GM12878 (cell line): ENCODE measurements around the gene ARL10. TPM values are rescaled to one million over a fixed set of nuclear protein-coding genes. Genes with fewer than 3 reads are reported as not detected.

Source experiments
- microRNA counts: library from miRNA; unstranded; fragments of <30 nt; microRNA quantifications from one replicate; lab custom pipeline; 2016
- microRNA-seq: library from miRNA; unstranded; fragments of <30 nt; microRNA quantifications from one replicate; pipeline ENCODE4, GENCODE V29; 2018
- polyA plus RNA-seq, 11 experiments: library from polyadenylated mRNA; depleted of rRNA in 4 of 11; unstranded in 6 of 11; stranded (reverse) in 5 of 11; fragments of >200 nt; fragmentation: Nextera tagmentation in 4 of 11; fragmentation: Illumina TruSeq in 1 of 11; extraction: Ambion mirVana in 4 of 11; extraction: Trizol in 1 of 11; gene quantifications; 1 replicate in 1 of 11; 2 replicates in 10 of 11; pipeline versions ENCODE4 v1.2.1 to v1.2.3, GENCODE V29; 2011 to 2016; ENCODE audit warnings: inconsistent platforms in 2 of 11, missing spikeins in 2 of 11, low read depth in 1 of 11
- small RNA-seq: library from RNA; depleted of rRNA; stranded (forward); fragments of <200 nt; gene quantifications from one replicate; pipeline ENCODE3, GENCODE V24; 2014
- total RNA-seq, 4 experiments: library from RNA; depleted of rRNA in 3 of 4; stranded (reverse); fragments of >200 nt in 3 of 4; fragmentation: Illumina TruSeq in 1 of 4; extraction: Trizol in 1 of 4; gene quantifications; 2 replicates each; pipeline versions ENCODE4 v1.2.1 to v1.2.3, GENCODE V29; 2013 to 2021

The ARL10 gene
- total and polyA plus RNA-seq, 10 of the 15 experiments (the other 5 are each of a cell fraction or from before 2014, with no cell fraction given) = 0.44 to 6.4 (median 2.4) TPM

MicroRNAs within 50 kb of the gene (microRNA counts, 767-probe panel; counts per million panel counts)
- microRNA hsa-miR-1271-5p (lab: Ali Mortazavi, UCI) = 55.3 counts per million

Small RNA genes lying within 50 kb of the gene (microRNA-seq; reads per million reads assigned to microRNA genes)
- gene MIR1271 = 9.6 reads per million, percentile 43 among the genes with 10 or more reads in this experiment

Small RNA genes lying within 50 kb of the gene (small RNA-seq; reads per million reads assigned to genes)
- gene MIR1271 = 31.8 reads per million, percentile 98 among the genes with 10 or more reads in this experiment

Other genes starting within 250 kb of the ARL10 start
Only the 7 nearest of the 9 such genes appear.
- 11.1 TPM in 2 replicates for gene SIMC1, start 127.1 kb upstream of the ARL10 start, total RNA-seq (2014; rRNA removed)
- gene SIMC1, start 127.1 kb upstream of the ARL10 start, total RNA-seq (2014; rRNA removed; fragmentation: Illumina TruSeq; extraction: Trizol) = 9.9 and 11.4 TPM in 2 replicates
- 15.6 and 15.9 TPM in 2 replicates for gene SIMC1, start 127.1 kb upstream of the ARL10 start, total RNA-seq (2021)
- gene SIMC1, start 127.1 kb upstream of the ARL10 start, polyA plus RNA-seq (2011; rRNA removed) = 4.1 and 6.0 TPM in 2 replicates
- 16.5 and 19.2 TPM in 2 replicates for gene SIMC1, start 127.1 kb upstream of the ARL10 start, polyA plus RNA-seq (2014; fragmentation: Illumina TruSeq; extraction: Trizol)
- gene SIMC1, start 127.1 kb upstream of the ARL10 start, polyA plus RNA-seq (2014; fragmentation: Nextera tagmentation; extraction: Ambion mirVana) = 1 to 10 TPM; 3.0 to 6.2 TPM
- 8.9 and 9.6 TPM in 2 replicates for gene SIMC1, start 127.1 kb upstream of the ARL10 start, polyA plus RNA-seq (2014; rRNA removed)
- gene SIMC1, start 127.1 kb upstream of the ARL10 start, polyA plus RNA-seq (2016; fragmentation: Nextera tagmentation; extraction: Ambion mirVana) = 10 to 100 TPM; 10.9 to 13.6 TPM
- gene KIAA1191, start 3.7 kb upstream of the ARL10 start, total RNA-seq (2014; rRNA removed) = 38.6 and 41.0 TPM in 2 replicates
- gene KIAA1191, start 3.7 kb upstream of the ARL10 start, total RNA-seq (2014; rRNA removed; fragmentation: Illumina TruSeq; extraction: Trizol) = 26.3 and 27.9 TPM in 2 replicates
- 35.6 and 35.7 TPM in 2 replicates for gene KIAA1191, start 3.7 kb upstream of the ARL10 start, total RNA-seq (2021)
- 42.1 and 58.2 TPM in 2 replicates for gene KIAA1191, start 3.7 kb upstream of the ARL10 start, polyA plus RNA-seq (2011; rRNA removed)
- gene KIAA1191, start 3.7 kb upstream of the ARL10 start, polyA plus RNA-seq (2014; fragmentation: Illumina TruSeq; extraction: Trizol) = 45.5 and 47.1 TPM in 2 replicates
- 10 to 100 TPM; 14.9 to 16.3 TPM for gene KIAA1191, start 3.7 kb upstream of the ARL10 start, polyA plus RNA-seq (2014; fragmentation: Nextera tagmentation; extraction: Ambion mirVana)
- 36.3 and 37.8 TPM in 2 replicates for gene KIAA1191, start 3.7 kb upstream of the ARL10 start, polyA plus RNA-seq (2014; rRNA removed)
- 10 to 100 TPM; 19.4 to 20.5 TPM for gene KIAA1191, start 3.7 kb upstream of the ARL10 start, polyA plus RNA-seq (2016; fragmentation: Nextera tagmentation; extraction: Ambion mirVana)
- gene NOP16, start 23.1 kb downstream of the ARL10 start, total RNA-seq (2014; rRNA removed) = 50.3 and 52.3 TPM in 2 replicates
- gene NOP16, start 23.1 kb downstream of the ARL10 start, total RNA-seq (2014; rRNA removed; fragmentation: Illumina TruSeq; extraction: Trizol) = 84.2 and 98.1 TPM in 2 replicates
- gene NOP16, start 23.1 kb downstream of the ARL10 start, total RNA-seq (2021) = 89.2 and 90.8 TPM in 2 replicates
- gene NOP16, start 23.1 kb downstream of the ARL10 start, polyA plus RNA-seq (2011; rRNA removed) = 68.8 and 93.8 TPM in 2 replicates
- 61.5 and 105 TPM in 2 replicates for gene NOP16, start 23.1 kb downstream of the ARL10 start, polyA plus RNA-seq (2014; fragmentation: Illumina TruSeq; extraction: Trizol)
- gene NOP16, start 23.1 kb downstream of the ARL10 start, polyA plus RNA-seq (2014; fragmentation: Nextera tagmentation; extraction: Ambion mirVana) = 100 to 1,000 TPM; 177 to 196 TPM
- 122 and 128 TPM in 2 replicates for gene NOP16, start 23.1 kb downstream of the ARL10 start, polyA plus RNA-seq (2014; rRNA removed)
- 100 to 1,000 TPM; 231 to 276 TPM for gene NOP16, start 23.1 kb downstream of the ARL10 start, polyA plus RNA-seq (2016; fragmentation: Nextera tagmentation; extraction: Ambion mirVana)
- 314 and 348 TPM in 2 replicates for gene HIGD2A, start 23.3 kb downstream of the ARL10 start, total RNA-seq (2014; rRNA removed)
- 153 and 159 TPM in 2 replicates for gene HIGD2A, start 23.3 kb downstream of the ARL10 start, total RNA-seq (2014; rRNA removed; fragmentation: Illumina TruSeq; extraction: Trizol)
- gene HIGD2A, start 23.3 kb downstream of the ARL10 start, total RNA-seq (2021) = 160 and 170 TPM in 2 replicates
- 113 and 155 TPM in 2 replicates for gene HIGD2A, start 23.3 kb downstream of the ARL10 start, polyA plus RNA-seq (2011; rRNA removed)
- gene HIGD2A, start 23.3 kb downstream of the ARL10 start, polyA plus RNA-seq (2014; fragmentation: Illumina TruSeq; extraction: Trizol) = 61.4 and 152 TPM in 2 replicates
- 100 to 1,000 TPM; 196 to 327 TPM for gene HIGD2A, start 23.3 kb downstream of the ARL10 start, polyA plus RNA-seq (2014; fragmentation: Nextera tagmentation; extraction: Ambion mirVana)
- gene HIGD2A, start 23.3 kb downstream of the ARL10 start, polyA plus RNA-seq (2014; rRNA removed) = 343 and 345 TPM in 2 replicates
- gene HIGD2A, start 23.3 kb downstream of the ARL10 start, polyA plus RNA-seq (2016; fragmentation: Nextera tagmentation; extraction: Ambion mirVana) = 100 to 1,000 TPM; 191 to 218 TPM
- gene CLTB, start 51.1 kb downstream of the ARL10 start, total RNA-seq (2014; rRNA removed) = 48.0 and 52.8 TPM in 2 replicates
- 21.1 and 22.4 TPM in 2 replicates for gene CLTB, start 51.1 kb downstream of the ARL10 start, total RNA-seq (2014; rRNA removed; fragmentation: Illumina TruSeq; extraction: Trizol)
- gene CLTB, start 51.1 kb downstream of the ARL10 start, total RNA-seq (2021) = 46.5 and 51.0 TPM in 2 replicates
- 19.0 and 28.7 TPM in 2 replicates for gene CLTB, start 51.1 kb downstream of the ARL10 start, polyA plus RNA-seq (2011; rRNA removed)
- 4.5 and 18.4 TPM in 2 replicates for gene CLTB, start 51.1 kb downstream of the ARL10 start, polyA plus RNA-seq (2014; fragmentation: Illumina TruSeq; extraction: Trizol)
- 1 to 10 TPM; 1.6 to 4.4 TPM for gene CLTB, start 51.1 kb downstream of the ARL10 start, polyA plus RNA-seq (2014; fragmentation: Nextera tagmentation; extraction: Ambion mirVana)
- 51.5 and 52.7 TPM in 2 replicates for gene CLTB, start 51.1 kb downstream of the ARL10 start, polyA plus RNA-seq (2014; rRNA removed)
- 10 to 100 TPM; 45.1 to 50.2 TPM for gene CLTB, start 51.1 kb downstream of the ARL10 start, polyA plus RNA-seq (2016; fragmentation: Nextera tagmentation; extraction: Ambion mirVana)
- gene FAF2, start 82.9 kb downstream of the ARL10 start, total RNA-seq (2014; rRNA removed) = 35.1 and 35.8 TPM in 2 replicates
- gene FAF2, start 82.9 kb downstream of the ARL10 start, total RNA-seq (2014; rRNA removed; fragmentation: Illumina TruSeq; extraction: Trizol) = 34.6 and 35.4 TPM in 2 replicates
- 33.7 and 34.8 TPM in 2 replicates for gene FAF2, start 82.9 kb downstream of the ARL10 start, total RNA-seq (2021)
- 34.1 and 37.6 TPM in 2 replicates for gene FAF2, start 82.9 kb downstream of the ARL10 start, polyA plus RNA-seq (2011; rRNA removed)
- gene FAF2, start 82.9 kb downstream of the ARL10 start, polyA plus RNA-seq (2014; fragmentation: Illumina TruSeq; extraction: Trizol) = 41.7 and 43.5 TPM in 2 replicates
- 10 to 100 TPM; 19.0 to 20.7 TPM for gene FAF2, start 82.9 kb downstream of the ARL10 start, polyA plus RNA-seq (2014; fragmentation: Nextera tagmentation; extraction: Ambion mirVana)
- 29.3 and 30.8 TPM in 2 replicates for gene FAF2, start 82.9 kb downstream of the ARL10 start, polyA plus RNA-seq (2014; rRNA removed)
- 10 to 100 TPM; 39.2 to 45.1 TPM for gene FAF2, start 82.9 kb downstream of the ARL10 start, polyA plus RNA-seq (2016; fragmentation: Nextera tagmentation; extraction: Ambion mirVana)
- gene RNF44, start 171.9 kb downstream of the ARL10 start, total RNA-seq (2014; rRNA removed) = 8.8 and 9.4 TPM in 2 replicates
- gene RNF44, start 171.9 kb downstream of the ARL10 start, total RNA-seq (2014; rRNA removed; fragmentation: Illumina TruSeq; extraction: Trizol) = 5.7 and 5.8 TPM in 2 replicates
- 46.5 and 51.9 TPM in 2 replicates for gene RNF44, start 171.9 kb downstream of the ARL10 start, total RNA-seq (2021)
- gene RNF44, start 171.9 kb downstream of the ARL10 start, polyA plus RNA-seq (2011; rRNA removed) = 5.1 and 8.8 TPM in 2 replicates
- 5.2 and 10.4 TPM in 2 replicates for gene RNF44, start 171.9 kb downstream of the ARL10 start, polyA plus RNA-seq (2014; fragmentation: Illumina TruSeq; extraction: Trizol)
- 1 to 10 TPM; 1.7 to 3.5 TPM for gene RNF44, start 171.9 kb downstream of the ARL10 start, polyA plus RNA-seq (2014; fragmentation: Nextera tagmentation; extraction: Ambion mirVana)
- 31.9 and 35.0 TPM in 2 replicates for gene RNF44, start 171.9 kb downstream of the ARL10 start, polyA plus RNA-seq (2014; rRNA removed)
- 1 to 10 TPM; 6.4 to 7.1 TPM for gene RNF44, start 171.9 kb downstream of the ARL10 start, polyA plus RNA-seq (2016; fragmentation: Nextera tagmentation; extraction: Ambion mirVana)